ENCODE measurements around the gene PCCA.
"Not testable (repeated sequence)": the region's sequence is repeated elsewhere in the genome, so short reads cannot be mapped to it uniquely, and the experiment has no call there.

PCCA gene

GRCh38 chr13:100097821-100098220, 8.9 kb downstream of the PCCA start:
- no peak for FAIRE-seq

DNA sequence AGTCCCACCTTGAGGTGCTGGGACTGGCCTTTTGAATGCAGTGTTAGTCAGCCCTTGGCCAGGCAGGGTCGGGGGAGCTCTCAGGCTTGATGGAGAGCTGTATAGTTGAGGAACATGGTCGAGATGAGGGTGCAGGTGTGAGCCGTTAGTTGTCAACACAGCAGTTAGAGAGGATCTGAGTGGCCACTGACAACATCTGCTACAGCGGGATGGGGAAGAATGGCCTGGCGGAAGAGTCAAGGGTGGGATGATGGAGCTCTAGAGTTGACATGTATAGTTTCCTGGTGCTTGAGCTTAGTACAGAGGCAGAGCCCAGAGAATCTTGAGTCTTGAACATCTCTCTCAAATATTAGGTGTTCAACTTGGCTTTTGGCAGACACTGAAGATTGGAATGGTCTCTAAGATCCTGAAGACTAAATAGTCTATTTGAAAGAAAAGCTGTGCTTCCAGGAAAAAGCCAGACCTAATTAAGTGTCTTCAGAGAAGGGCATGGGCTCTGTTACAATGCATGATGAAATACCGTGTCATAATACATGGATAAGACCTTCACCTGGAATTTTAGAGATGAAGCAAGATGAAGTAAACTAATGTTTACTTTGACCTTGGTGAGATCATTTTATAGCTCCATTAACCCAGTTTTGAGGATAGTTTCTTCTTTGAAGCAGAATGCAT, 9.7 kb downstream of the PCCA start:
- FAIRE-seq: no peak

GRCh38 chr13:100099117-100099445, 10.2 kb downstream of the PCCA start:
- FAIRE-seq: not testable (repeated sequence)

GRCh38 chr13:100100115-100100879, 11.4 kb downstream of the PCCA start:
- peak; percentile 11 for FAIRE-seq

DNA sequence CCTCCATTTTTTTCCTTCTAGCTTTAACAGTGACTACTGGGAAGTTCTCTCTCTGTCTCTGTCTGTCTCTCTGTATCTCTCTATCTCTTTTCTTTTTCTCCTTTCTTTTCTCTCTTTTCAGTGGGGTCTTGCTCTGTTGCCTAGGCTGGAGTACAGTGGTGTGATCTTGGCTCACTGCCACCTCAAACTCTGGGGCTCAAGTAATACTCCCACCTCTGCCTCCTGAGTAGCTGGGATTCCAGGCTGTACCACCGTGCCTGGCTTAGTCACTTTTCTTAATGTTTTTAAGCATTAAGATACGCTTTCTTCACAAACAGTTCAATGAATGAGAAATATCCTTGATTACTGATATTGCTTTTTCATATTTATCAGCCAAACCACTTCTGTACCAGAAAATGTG, 13.1 kb downstream of the PCCA start:
- FAIRE-seq: no peak

- FAIRE-seq: no peak
Observed at GRCh38 chr13:100106005-100106404, 17.1 kb downstream of the PCCA start.

DNA sequence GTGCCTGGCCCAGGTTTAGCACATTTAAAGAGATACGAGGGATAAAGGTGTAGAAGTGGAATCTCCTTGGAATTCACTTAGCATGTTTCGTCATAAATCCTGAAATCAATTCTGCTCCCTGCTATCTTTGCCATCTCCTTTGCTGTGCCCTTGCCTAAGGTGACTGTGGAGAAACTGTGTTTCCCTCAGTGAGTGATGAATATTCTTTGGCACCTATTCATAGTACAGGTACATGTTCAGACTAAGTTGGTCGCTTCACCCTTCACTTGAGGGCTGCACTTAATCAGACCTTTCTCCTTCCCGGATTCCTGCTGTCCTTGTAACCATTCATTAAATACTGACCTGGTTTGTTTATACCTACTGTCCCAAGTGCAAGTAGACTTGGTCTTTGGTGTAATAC, 17.8 kb downstream of the PCCA start:
- no peak for FAIRE-seq

- no peak for FAIRE-seq
Observed at GRCh38 chr13:100108913-100109507, 20.1 kb downstream of the PCCA start.

- FAIRE-seq: no peak
Observed at GRCh38 chr13:100110269-100110668, 21.4 kb downstream of the PCCA start.

DNA sequence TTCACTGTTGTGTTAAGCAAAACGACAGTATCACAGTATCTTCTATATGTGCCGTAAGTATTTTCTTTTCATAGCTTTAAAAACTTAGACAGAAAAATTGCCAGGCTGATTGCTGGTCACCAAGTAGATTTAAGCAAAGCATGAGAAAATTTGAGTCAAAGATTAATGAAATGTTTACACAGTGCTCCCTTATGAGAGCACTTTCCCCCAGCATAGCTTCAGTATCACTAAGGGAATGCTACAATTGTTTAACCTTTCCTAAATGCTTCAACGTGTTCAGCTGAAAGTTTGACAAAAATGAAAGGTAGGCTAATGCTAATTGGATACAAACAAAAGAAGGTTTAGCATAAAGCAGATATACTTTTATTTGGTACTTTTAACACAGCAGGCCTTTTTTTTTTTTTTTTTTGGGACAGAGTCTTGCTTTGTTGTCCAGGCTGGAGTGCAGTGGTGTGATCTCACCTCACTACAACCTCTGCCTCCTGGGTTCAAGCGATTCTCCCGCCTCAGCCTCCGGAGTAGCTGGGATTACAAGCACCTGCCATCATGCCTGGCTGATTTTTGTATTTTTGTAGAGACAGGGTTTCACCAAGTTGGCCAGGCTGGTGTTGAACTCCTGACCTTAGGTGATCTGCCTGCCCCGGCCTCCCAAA, 23.4 kb downstream of the PCCA start:
- no peak for FAIRE-seq

GRCh38 chr13:100115693-100116254, 26.9 kb downstream of the PCCA start:
- no peak for FAIRE-seq

DNA sequence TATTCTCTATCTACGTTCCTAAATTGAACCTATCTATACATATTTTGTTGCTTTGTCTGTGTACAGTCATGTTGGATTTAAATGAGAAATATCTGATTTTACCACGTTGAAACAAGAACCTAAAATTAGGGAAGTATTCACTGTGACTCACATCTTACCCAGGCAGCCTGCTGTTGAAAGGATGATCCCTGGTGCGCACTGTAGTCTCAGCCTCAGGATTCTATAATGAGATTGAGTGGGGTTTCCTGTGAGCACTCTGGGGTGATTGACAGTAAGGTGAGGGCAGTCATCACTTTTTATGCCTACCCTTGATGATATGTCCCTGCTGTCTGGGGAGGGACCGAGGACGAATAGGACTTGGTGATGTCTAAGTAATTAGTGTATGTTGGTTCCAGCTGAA, 35.4 kb downstream of the PCCA start:
- no peak for FAIRE-seq

GRCh38 chr13:100125946-100126345, 37.1 kb downstream of the PCCA start:
- FAIRE-seq: peak; percentile 41

DNA sequence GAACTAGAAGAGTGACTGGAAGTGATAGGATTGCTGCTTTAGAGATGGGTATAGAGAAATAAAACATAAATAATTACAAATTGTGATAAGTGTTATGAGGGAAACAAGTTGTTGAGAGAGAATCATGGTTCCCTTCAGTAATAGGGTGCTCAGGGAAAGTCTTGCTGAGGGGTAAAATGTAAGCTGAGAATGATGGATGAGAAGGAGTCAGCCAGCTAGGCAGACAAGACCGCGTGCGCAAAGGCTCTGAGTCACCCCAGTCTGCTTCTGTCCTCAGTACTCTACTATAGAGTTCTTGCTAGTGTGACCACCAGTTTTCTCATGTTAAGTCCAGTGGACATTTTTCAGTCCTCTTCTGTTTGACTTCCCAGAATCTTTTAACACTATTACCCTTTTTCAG, 39.5 kb downstream of the PCCA start:
- no peak for FAIRE-seq

DNA sequence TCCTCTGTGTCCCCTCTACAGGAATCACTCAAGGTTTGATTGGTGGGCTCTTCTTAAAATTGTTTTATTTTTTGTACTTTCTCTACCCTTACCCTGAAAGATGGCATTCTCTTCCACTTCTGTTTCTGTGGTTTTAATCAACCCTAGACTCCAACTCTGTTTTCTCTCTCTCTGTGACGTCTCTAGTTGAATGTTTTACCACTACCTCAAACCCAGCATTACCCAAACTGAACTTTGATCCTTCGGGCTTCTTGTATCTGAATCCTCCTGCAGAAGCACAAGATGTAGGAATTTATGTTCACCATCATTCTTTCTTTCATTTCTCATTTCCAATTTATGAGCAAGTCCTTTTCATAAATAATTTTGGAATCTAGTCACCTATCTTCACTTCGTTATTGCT, 39.9 kb downstream of the PCCA start:
- FAIRE-seq: no peak

- no peak for FAIRE-seq
Observed at GRCh38 chr13:100129605-100130004, 40.7 kb downstream of the PCCA start.

GRCh38 chr13:100130092-100130491, 41.2 kb downstream of the PCCA start:
- FAIRE-seq: no peak

DNA sequence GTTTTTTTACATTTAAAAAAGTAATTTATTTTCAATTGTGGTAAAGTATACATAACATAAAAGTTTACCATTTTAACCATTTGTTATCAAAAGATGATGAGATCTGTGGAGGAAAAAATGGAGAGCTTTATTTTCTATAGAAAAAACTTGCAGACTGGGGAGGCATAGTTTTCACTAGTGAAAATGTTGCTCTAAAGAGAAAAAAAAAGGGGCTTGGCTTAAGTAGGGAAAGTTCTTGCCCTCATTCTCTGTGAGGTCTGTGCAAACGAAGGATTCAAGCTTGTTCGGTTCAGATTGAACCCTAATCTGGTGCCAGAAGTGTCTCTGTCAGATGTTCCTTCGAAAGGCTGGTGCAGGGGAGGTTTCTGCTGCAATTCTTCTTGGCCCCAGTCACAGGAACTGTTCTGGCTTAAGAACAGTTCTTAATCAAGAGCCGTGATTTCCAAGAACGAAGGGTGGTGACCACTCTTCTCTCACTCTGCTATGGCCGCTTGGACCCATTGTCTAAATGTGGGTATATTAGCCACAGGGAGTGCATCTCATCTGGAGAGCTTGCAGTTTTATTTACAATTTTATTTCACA, 42.1 kb downstream of the PCCA start:
- peak; percentile 33 for FAIRE-seq

DNA sequence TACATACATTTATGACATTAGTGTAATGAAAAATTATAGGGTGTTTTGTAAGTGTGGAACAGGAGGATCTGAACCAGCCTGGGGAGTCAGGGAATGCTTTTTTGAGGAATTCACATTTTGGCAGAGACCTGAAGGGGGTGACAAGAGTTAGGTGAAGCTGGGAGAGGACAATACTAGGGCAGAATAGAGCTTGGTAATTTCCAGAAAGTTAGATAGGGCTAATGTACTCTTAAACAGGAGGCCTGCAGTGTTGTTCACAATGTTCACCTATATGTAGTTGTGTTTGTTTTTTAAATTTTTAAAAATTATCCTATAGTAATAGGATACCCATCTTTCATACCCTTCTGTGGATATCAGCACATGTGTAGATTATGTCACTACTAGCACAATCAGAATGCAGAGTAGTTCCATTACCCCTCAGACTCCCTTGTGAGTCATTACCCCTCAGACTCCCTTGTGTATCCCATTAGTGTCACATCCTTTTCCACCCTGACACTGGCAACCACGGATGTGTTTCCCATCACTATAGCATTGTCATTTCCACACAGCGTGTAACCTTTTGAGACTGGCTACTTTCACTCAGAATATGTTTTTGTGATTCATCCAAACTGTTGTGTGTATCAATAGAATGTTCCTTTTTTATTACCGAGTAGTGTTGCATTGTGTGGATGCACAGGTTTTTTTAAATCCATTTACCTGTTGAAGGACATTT, 43.1 kb downstream of the PCCA start:
- no peak for FAIRE-seq

GRCh38 chr13:100138859-100139491, 50.1 kb downstream of the PCCA start:
- FAIRE-seq: no peak

DNA sequence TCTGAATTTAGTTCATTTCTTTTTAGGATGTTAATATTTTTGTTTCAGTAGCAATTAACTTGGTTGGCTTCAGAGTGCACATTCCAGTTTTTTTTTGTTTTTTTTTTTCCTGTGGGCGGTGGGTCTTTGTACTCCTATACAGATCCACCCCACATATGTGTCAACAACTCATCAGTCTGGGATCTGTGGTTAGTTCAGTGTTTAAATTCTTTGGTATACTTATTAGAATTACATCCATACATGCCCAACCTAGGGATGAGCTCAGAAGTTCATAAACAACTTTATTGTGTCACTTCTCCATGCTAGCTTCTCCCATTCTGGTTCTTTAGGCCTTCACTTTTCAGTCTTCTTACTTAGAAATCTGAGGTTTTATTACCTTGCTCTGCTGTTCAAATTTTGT, 50.9 kb downstream of the PCCA start:
- FAIRE-seq: no peak

DNA sequence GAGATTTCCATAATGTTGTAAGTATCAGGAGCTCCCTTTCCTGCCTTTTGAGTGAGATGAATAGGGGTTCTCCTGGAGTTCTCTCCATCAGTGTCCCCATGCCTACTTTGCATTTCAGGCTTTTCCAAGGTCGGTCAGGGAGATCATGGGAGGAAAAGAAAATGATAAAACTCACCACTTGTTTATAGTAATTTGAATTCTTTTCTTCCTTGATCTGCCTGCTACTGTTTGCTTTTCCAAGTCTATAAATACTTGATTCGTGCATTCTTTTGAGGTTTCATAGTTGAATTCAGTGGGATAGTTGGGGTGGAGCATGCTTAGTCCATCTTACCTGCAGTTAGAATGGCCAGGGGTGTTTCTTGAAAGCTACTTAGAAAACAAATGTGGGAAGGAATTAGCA, 51.5 kb downstream of the PCCA start:
- no peak for FAIRE-seq
